Subcutaneous abdominal adipose tissue (tissue), 5 donors: ENCODE measurements around the gene UBAP2.
"Not testable (repeated sequence)": the region's sequence is repeated elsewhere in the genome, so short reads cannot be mapped to it uniquely, and the experiment has no call there.

ENCODE experiments used
- H3K27ac ChIP-seq: one replicate; pipeline ENCODE4 v1.7.0; 2013; ENCODE audit warnings: low read depth, mild to moderate bottlenecking, inconsistent platforms, low read length, moderate library complexity
- H3K27me3 ChIP-seq, 5 donors: one replicate each; pipeline ENCODE4 v1.7.0; 2013; ENCODE audit warnings: low read length in 5 of 5, inconsistent platforms in 1 of 5; ENCODE audit not compliant: control insufficient read depth in 5 of 5, insufficient read depth in 4 of 5
- H3K36me3 ChIP-seq, 5 donors: one replicate each; pipeline ENCODE4 v1.7.0; 2013; ENCODE audit warnings: low read length in 5 of 5; ENCODE audit not compliant: control insufficient read depth in 5 of 5, insufficient read depth in 5 of 5
- H3K4me1 ChIP-seq, 5 donors: one replicate each; pipeline ENCODE4 v1.7.0; 2013; ENCODE audit warnings: low read length in 5 of 5, mild to moderate bottlenecking in 3 of 5, moderate library complexity in 1 of 5; ENCODE audit not compliant: control insufficient read depth in 5 of 5, insufficient read depth in 5 of 5
- H3K4me3 ChIP-seq, 5 donors: one replicate each; pipeline ENCODE4 v1.7.0; 2013; ENCODE audit warnings: low read length in 5 of 5, low read depth in 1 of 5
- H3K9ac ChIP-seq, 5 donors: one replicate each; pipeline ENCODE4 v1.7.0; 2013; ENCODE audit warnings: low read length in 5 of 5, mild to moderate bottlenecking in 4 of 5, moderate library complexity in 3 of 5
- H3K9me3 ChIP-seq, 5 donors: one replicate each; pipeline ENCODE4 v1.7.0; 2013; ENCODE audit warnings: low read length in 5 of 5; ENCODE audit not compliant: control insufficient read depth in 5 of 5
- donor health status: healthy.
- donor health status: healthy.
- donor health status: healthy.
- donor health status: healthy.
- donor health status: healthy.

The UBAP2 gene

GRCh38 chr9:34001298-34001697 lies 47.4 kb downstream of the UBAP2 start:
- Histone ChIP-seq H3K9me3 (no peaks in the 10 kb centered on the region), H3K27me3 (no peaks in the 10 kb centered on the region), H3K27ac (no peak overlapping the region), H3K9ac (no peak overlapping the region), H3K4me1 (peaks cover 0 to 7% (median 0%) of the 10 kb centered on the region in 5 donors), H3K36me3 (peaks cover 10 to 26% (median 20%) of the 10 kb centered on the region in 5 donors), H3K4me3 (no peak overlapping the region)

GRCh38 chr9:33995449-33995848 lies 53.2 kb downstream of the UBAP2 start:
- Histone ChIP-seq H3K4me3 (no peak overlapping the region), H3K27me3 (no peaks in the 10 kb centered on the region), H3K4me1 (no peaks in the 10 kb centered on the region), H3K9ac (no peak overlapping the region), H3K36me3 (peaks cover 17 to 31% (median 25%) of the 10 kb centered on the region in 5 donors), H3K9me3 (no peaks in the 10 kb centered on the region), H3K27ac (no peak overlapping the region)

GRCh38 chr9:33993104-33993503 lies 55.6 kb downstream of the UBAP2 start:
- no peak overlapping the region for H3K9ac ChIP-seq
- H3K27ac ChIP-seq: no peak overlapping the region
- H3K27me3 ChIP-seq: no peaks in the 10 kb centered on the region

GRCh38 chr9:33992632-33993031 lies 56.1 kb downstream of the UBAP2 start:
- Histone ChIP-seq H3K36me3 (peaks cover 17 to 35% (median 27%) of the 10 kb centered on the region in 5 donors), H3K4me1 (no peaks in the 10 kb centered on the region), H3K27me3 (no peaks in the 10 kb centered on the region), H3K9ac (no peak overlapping the region), H3K4me3 (no peak overlapping the region), H3K9me3 (no peaks in the 10 kb centered on the region), H3K27ac (no peak overlapping the region)

More at GRCh38 chr9:33993104-33993503, 55.6 kb downstream of the UBAP2 start:
- no peaks in the 10 kb centered on the region for H3K9me3 ChIP-seq
- no peak overlapping the region for H3K4me3 ChIP-seq
- H3K36me3 ChIP-seq: peaks cover 22 to 38% (median 30%) of the 10 kb centered on the region in 5 donors
- no peaks in the 10 kb centered on the region for H3K4me1 ChIP-seq

- Histone ChIP-seq H3K27me3 (no peaks in the 10 kb centered on the region), H3K27ac (no peak overlapping the region), H3K36me3 (peaks cover 23 to 44% (median 30%) of the 10 kb centered on the region in 5 donors), H3K9me3 (no peaks in the 10 kb centered on the region), H3K4me3 (no peak overlapping the region), H3K4me1 (no peaks in the 10 kb centered on the region), H3K9ac (no peak overlapping the region)
Measured at GRCh38 chr9:33988219-33988890, 60.3 kb downstream of the UBAP2 start.

- Histone ChIP-seq H3K9ac (no peak overlapping the region), H3K27me3 (no peaks in the 10 kb centered on the region), H3K9me3 (no peaks in the 10 kb centered on the region), H3K36me3 (peaks cover 14 to 26% (median 19%) of the 10 kb centered on the region in 5 donors), H3K27ac (no peak overlapping the region), H3K4me3 (no peak overlapping the region), H3K4me1 (no peaks in the 10 kb centered on the region)
Measured at GRCh38 chr9:33976414-33976813, 72.3 kb downstream of the UBAP2 start.

- no peak overlapping the region for H3K4me3 ChIP-seq
- H3K36me3 ChIP-seq: peaks cover 17 to 28% (median 22%) of the 10 kb centered on the region in 5 donors
Measured at GRCh38 chr9:33972698-33973097, 76.0 kb downstream of the UBAP2 start.

GRCh38 chr9:33964086-33964768 lies 84.5 kb downstream of the UBAP2 start:
- H3K36me3 ChIP-seq: peaks cover 3 to 22% (median 12%) of the 10 kb centered on the region in 5 donors
- H3K9me3 ChIP-seq: no peaks in the 10 kb centered on the region
- H3K9ac ChIP-seq: no peak overlapping the region
- H3K4me3 ChIP-seq: no peak overlapping the region
- no peak overlapping the region for H3K27ac ChIP-seq
- H3K4me1 ChIP-seq: no peaks in the 10 kb centered on the region
- no peaks in the 10 kb centered on the region for H3K27me3 ChIP-seq

More at GRCh38 chr9:33972698-33973097, 76.0 kb downstream of the UBAP2 start:
- Histone ChIP-seq H3K9ac (no peak overlapping the region), H3K27me3 (no peaks in the 10 kb centered on the region), H3K27ac (no peak overlapping the region), H3K4me1 (no peaks in the 10 kb centered on the region), H3K9me3 (no peaks in the 10 kb centered on the region)

- not testable (repeated sequence) for H3K4me1 ChIP-seq, H3K27ac ChIP-seq, H3K9me3 ChIP-seq, H3K27me3 ChIP-seq, H3K9ac ChIP-seq, H3K4me3 ChIP-seq
- H3K36me3 ChIP-seq: peaks cover 0 to 18% (median 16%) of the 10 kb centered on the region in 5 donors
Measured at GRCh38 chr9:33962468-33962867, 86.2 kb downstream of the UBAP2 start.

GRCh38 chr9:33959725-33960124 lies 89.0 kb downstream of the UBAP2 start:
- Histone ChIP-seq H3K27ac (no peak overlapping the region), H3K27me3 (no peaks in the 10 kb centered on the region), H3K9me3 (no peaks in the 10 kb centered on the region), H3K36me3 (peaks cover 8 to 30% (median 19%) of the 10 kb centered on the region in 5 donors), H3K4me1 (no peaks in the 10 kb centered on the region), H3K9ac (no peak overlapping the region), H3K4me3 (no peak overlapping the region)
